Measurements from ENCODE around the gene PRKCE. TPM values are rescaled to one million over a fixed set of nuclear protein-coding genes. Genes with fewer than 3 reads are reported as not detected.
A peak's percentile ranks its signal among the peaks of the same experiment; 100 is the strongest.

The PRKCE gene
- total and polyA plus RNA-seq, 2 experiments from 2014 or later: 0.94 to 1.2 TPM

GRCh38 chr2:45778720-45779171, 127.3 kb downstream of the PRKCE start:
- no peak overlapping the region for H2AFZ ChIP-seq
- Mint-ChIP-seq H3K27me3 (ENCODE audit: insufficient read depth, low read depth, poor library complexity) (peaks cover 8% of the 10 kb centered on the region), H3K27ac (no peak overlapping the region), H3K4me1 (peaks cover 13% of the 10 kb centered on the region; the same call in 2 of the 3 replicates), H3K9me3 (no peaks in the 10 kb centered on the region), H3K4me3 (no peak overlapping the region), H3K36me3 (ENCODE audit: low read depth) (no peaks in the 10 kb centered on the region)
- H3K4me3 ChIP-seq: no peak overlapping the region
- no peaks in the 10 kb centered on the region for H3K36me3 ChIP-seq (ENCODE audit: insufficient read depth)
- H3K9me2 ChIP-seq (ENCODE audit: insufficient read depth): no peaks in the 10 kb centered on the region
- no peak overlapping the region for H3K4me2 ChIP-seq
- H3F3A ChIP-seq (replicated peaks; ENCODE audit: low read depth): no peaks in the 10 kb centered on the region
- no peak overlapping the region for H3K27ac ChIP-seq (ENCODE audit: low read depth)
- H3K4me1 ChIP-seq (ENCODE audit: insufficient read depth): no peaks in the 10 kb centered on the region
- H4K20me1 ChIP-seq (replicated peaks; ENCODE audit: insufficient read depth): no peaks in the 10 kb centered on the region
- peak; percentile 91 for ATAC-seq
- no peaks in the 10 kb centered on the region for H3K27me3 ChIP-seq (ENCODE audit: insufficient read depth)
- no peaks in the 10 kb centered on the region for H3K79me2 ChIP-seq (replicated peaks; ENCODE audit: insufficient read depth)
- DNase-seq (ENCODE audit: low spot score): peak; percentile 88
- TF ChIP-seq, protein P1, sequence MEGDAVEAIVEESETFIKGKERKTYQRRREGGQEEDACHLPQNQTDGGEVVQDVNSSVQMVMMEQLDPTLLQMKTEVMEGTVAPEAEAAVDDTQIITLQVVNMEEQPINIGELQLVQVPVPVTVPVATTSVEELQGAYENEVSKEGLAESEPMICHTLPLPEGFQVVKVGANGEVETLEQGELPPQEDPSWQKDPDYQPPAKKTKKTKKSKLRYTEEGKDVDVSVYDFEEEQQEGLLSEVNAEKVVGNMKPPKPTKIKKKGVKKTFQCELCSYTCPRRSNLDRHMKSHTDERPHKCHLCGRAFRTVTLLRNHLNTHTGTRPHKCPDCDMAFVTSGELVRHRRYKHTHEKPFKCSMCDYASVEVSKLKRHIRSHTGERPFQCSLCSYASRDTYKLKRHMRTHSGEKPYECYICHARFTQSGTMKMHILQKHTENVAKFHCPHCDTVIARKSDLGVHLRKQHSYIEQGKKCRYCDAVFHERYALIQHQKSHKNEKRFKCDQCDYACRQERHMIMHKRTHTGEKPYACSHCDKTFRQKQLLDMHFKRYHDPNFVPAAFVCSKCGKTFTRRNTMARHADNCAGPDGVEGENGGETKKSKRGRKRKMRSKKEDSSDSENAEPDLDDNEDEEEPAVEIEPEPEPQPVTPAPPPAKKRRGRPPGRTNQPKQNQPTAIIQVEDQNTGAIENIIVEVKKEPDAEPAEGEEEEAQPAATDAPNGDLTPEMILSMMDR (conservative IDR thresholded peaks at IDR 0.05; ENCODE audit: low read depth in 2 of 2): peak; percentile 80
- no peak for TF ChIP-seq EZH2phosphoT487 (IDR thresholded peaks at IDR 0.05; ENCODE audit: unreplicated experiment)

GRCh38 chr2:45780541-45781463, 129.3 kb downstream of the PRKCE start:
- no peak overlapping the region for H3K27ac Mint-ChIP-seq
- H3K79me2 ChIP-seq (replicated peaks; ENCODE audit: insufficient read depth): no peaks in the 10 kb centered on the region

DNA sequence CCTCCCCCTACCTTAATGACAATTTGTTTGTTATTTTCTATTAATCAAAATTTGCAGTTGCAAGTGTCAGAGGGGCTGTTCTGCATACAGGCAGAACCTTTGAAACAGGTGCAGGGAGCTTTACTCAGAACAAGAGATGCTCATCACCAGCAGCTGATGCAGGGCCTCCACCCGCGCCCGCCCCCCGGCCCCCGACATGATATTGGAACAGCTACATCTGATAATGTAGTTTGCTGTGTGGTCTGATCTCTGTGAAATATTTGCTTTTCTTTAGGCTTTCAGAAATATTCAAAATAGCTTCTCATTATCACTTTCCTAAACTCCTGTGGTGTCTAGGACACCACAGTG, 130.0 kb downstream of the PRKCE start:
- no peaks in the 10 kb centered on the region for H3K9me2 ChIP-seq (ENCODE audit: insufficient read depth)
- no peak overlapping the region for H3K4me3 ChIP-seq
- no peak for ATAC-seq
- no peaks in the 10 kb centered on the region for H3K27me3 ChIP-seq (ENCODE audit: insufficient read depth)
- Mint-ChIP-seq H3K4me1 (peaks cover 6% of the 10 kb centered on the region; the same call in 1 of the 3 replicates), H3K27ac (no peak overlapping the region), H3K9me3 (no peaks in the 10 kb centered on the region), H3K36me3 (ENCODE audit: low read depth) (no peaks in the 10 kb centered on the region), H3K27me3 (ENCODE audit: insufficient read depth, low read depth, poor library complexity) (peaks cover 7% of the 10 kb centered on the region), H3K4me3 (no peak overlapping the region)
- H3K27ac ChIP-seq (ENCODE audit: low read depth): no peak overlapping the region
- no peaks in the 10 kb centered on the region for H3K79me2 ChIP-seq (replicated peaks; ENCODE audit: insufficient read depth)
- no peaks in the 10 kb centered on the region for H3K36me3 ChIP-seq (ENCODE audit: insufficient read depth)
- H2AFZ ChIP-seq: no peak overlapping the region
- no peak for DNase-seq (ENCODE audit: low spot score)
- no peaks in the 10 kb centered on the region for H4K20me1 ChIP-seq (replicated peaks; ENCODE audit: insufficient read depth)
- H3K4me2 ChIP-seq: no peak overlapping the region
- H3K4me1 ChIP-seq (ENCODE audit: insufficient read depth): no peaks in the 10 kb centered on the region
- H3F3A ChIP-seq (replicated peaks; ENCODE audit: low read depth): no peaks in the 10 kb centered on the region
- TF ChIP-seq STAT1 (IDR thresholded peaks at IDR 0.05; ENCODE audit: unreplicated experiment) (no peak), POLR2AphosphoS5 (IDR thresholded peaks at IDR 0.05; ENCODE audit: low read depth) (no peak), CREB1 (CRISPR knock-in tag; IDR thresholded peaks at IDR 0.05; ENCODE audit: low read depth) (no peak), EZH2phosphoT487 (IDR thresholded peaks at IDR 0.05; ENCODE audit: unreplicated experiment) (no peak), NANOG (IDR thresholded peaks at IDR 0.05; ENCODE audit: borderline replicate concordance) (no peak), EZH2 (IDR thresholded peaks at IDR 0.05; ENCODE audit: low read depth, unreplicated experiment) (no peak), REST (IDR thresholded peaks at IDR 0.05; ENCODE audit: unreplicated experiment) (no peak)
- TF ChIP-seq, protein P1 (conservative IDR thresholded peaks at IDR 0.05; ENCODE audit: low read depth in 2 of 2): no peak

More at GRCh38 chr2:45780541-45781463, 129.3 kb downstream of the PRKCE start:
- Mint-ChIP-seq H3K4me3 (no peak overlapping the region), H3K36me3 (ENCODE audit: low read depth) (no peaks in the 10 kb centered on the region), H3K27me3 (ENCODE audit: insufficient read depth, low read depth, poor library complexity) (peaks cover 7% of the 10 kb centered on the region), H3K4me1 (peaks cover 7% of the 10 kb centered on the region; the same call in 2 of the 3 replicates), H3K9me3 (no peaks in the 10 kb centered on the region)
- no peak for ATAC-seq
- DNase-seq (ENCODE audit: low spot score): no peak
- TF ChIP-seq ZNF331 (CRISPR knock-in tag; IDR thresholded peaks at IDR 0.05; ENCODE audit: low read depth): no peak
- no peaks in the 10 kb centered on the region for H3K4me1 ChIP-seq (ENCODE audit: insufficient read depth)
- no peak overlapping the region for H2AFZ ChIP-seq
- no peak overlapping the region for H3K4me2 ChIP-seq
- no peak overlapping the region for H3K27ac ChIP-seq (ENCODE audit: low read depth)
- H3K4me3 ChIP-seq: no peak overlapping the region
- no peaks in the 10 kb centered on the region for H3K36me3 ChIP-seq (ENCODE audit: insufficient read depth)
- no peaks in the 10 kb centered on the region for H3K9me2 ChIP-seq (ENCODE audit: insufficient read depth)
- no peaks in the 10 kb centered on the region for H3F3A ChIP-seq (replicated peaks; ENCODE audit: low read depth)
- H4K20me1 ChIP-seq (replicated peaks; ENCODE audit: insufficient read depth): no peaks in the 10 kb centered on the region
- no peaks in the 10 kb centered on the region for H3K27me3 ChIP-seq (ENCODE audit: insufficient read depth)
